Choroid plexus epithelial cell (primary cell): ENCODE measurements around the gene FNIP2.
A peak's percentile ranks its signal among the peaks of the same experiment; 100 is the strongest.
"Not testable (repeated sequence)": the region's sequence is repeated elsewhere in the genome, so short reads cannot be mapped to it uniquely, and the experiment has no call there.

Experiments
- DNase-seq: peaks from one replicate; pipeline ENCODE4 v3.0.0-alpha.2; 2010; ENCODE audit warnings: low read depth
- H3K4me3 ChIP-seq: 2 replicates; pipeline ENCODE4 v1.5.1; 2011; ENCODE audit warnings: low read depth, mild to moderate bottlenecking, control low read depth, low read length, moderate library complexity
- CTCF ChIP-seq: conservative IDR thresholded peaks from 2 replicates; pipeline ENCODE4 v1.5.1; 2011; ENCODE audit warnings: low read depth, mild to moderate bottlenecking, control low read depth, inconsistent platforms, low read length, moderate library complexity

Gene FNIP2

GRCh38 chr4:158826882-158827281 is 58.1 kb downstream of the FNIP2 start:
- no peak for DNase-seq
- no peak for TF ChIP-seq CTCF
- H3K4me3 ChIP-seq: no peak overlapping the region

DNA sequence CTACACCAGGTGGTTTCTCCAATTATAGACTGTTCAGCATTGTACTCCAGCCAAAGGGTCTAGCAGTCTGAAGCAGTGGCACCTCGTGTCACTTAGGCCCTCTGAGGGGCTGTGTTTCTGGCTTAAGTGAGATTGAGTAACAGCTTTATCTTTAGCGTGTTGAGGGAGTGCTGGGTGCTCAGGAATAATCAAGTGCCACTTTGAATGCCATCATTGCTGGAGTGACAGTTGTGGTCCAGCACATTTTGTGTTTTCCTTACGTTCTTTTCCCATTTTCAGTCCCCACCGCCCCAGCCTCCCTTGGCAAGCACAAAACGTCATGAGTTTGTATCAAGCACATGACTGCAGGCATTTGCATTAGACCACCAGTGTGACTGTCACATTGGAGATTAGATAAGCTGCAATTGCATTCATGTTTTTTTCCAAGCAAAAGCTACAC is 58.7 kb downstream of the FNIP2 start:
- no peak for TF ChIP-seq CTCF
- H3K4me3 ChIP-seq: no peak overlapping the region
- DNase-seq: no peak

- H3K4me3 ChIP-seq: not testable (repeated sequence)
These were observed 59.3 kb downstream of the FNIP2 start for GRCh38 chr4:158828151-158828550.

GRCh38 chr4:158829254-158829653 is 60.4 kb downstream of the FNIP2 start:
- H3K4me3 ChIP-seq: no peak overlapping the region
- no peak for DNase-seq
- TF ChIP-seq CTCF: no peak

More at GRCh38 chr4:158828151-158828550, 59.3 kb downstream of the FNIP2 start:
- not testable (repeated sequence) for DNase-seq

DNA sequence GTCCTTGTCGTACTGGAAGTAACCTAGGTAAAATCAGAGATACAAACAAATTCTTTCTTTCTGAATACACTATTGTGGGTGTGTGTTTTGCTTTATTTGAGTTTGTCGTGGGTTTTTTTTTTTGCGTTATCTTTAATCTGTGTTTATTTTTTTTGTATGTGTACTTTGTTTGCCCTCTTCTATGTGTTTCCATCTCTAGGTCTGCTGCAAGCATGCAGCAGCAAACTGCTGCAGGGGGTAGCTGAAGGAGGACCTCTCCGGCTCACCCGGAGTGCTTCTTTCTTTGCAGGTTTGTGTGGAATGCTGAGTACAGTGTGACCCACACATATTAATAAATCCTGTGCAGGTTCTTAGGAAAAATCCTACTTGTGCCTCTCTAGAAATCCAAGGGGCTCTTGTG is 64.8 kb downstream of the FNIP2 start:
- H3K4me3 ChIP-seq: no peak overlapping the region
- peak; percentile 47 for DNase-seq
- TF ChIP-seq CTCF: no peak

DNA sequence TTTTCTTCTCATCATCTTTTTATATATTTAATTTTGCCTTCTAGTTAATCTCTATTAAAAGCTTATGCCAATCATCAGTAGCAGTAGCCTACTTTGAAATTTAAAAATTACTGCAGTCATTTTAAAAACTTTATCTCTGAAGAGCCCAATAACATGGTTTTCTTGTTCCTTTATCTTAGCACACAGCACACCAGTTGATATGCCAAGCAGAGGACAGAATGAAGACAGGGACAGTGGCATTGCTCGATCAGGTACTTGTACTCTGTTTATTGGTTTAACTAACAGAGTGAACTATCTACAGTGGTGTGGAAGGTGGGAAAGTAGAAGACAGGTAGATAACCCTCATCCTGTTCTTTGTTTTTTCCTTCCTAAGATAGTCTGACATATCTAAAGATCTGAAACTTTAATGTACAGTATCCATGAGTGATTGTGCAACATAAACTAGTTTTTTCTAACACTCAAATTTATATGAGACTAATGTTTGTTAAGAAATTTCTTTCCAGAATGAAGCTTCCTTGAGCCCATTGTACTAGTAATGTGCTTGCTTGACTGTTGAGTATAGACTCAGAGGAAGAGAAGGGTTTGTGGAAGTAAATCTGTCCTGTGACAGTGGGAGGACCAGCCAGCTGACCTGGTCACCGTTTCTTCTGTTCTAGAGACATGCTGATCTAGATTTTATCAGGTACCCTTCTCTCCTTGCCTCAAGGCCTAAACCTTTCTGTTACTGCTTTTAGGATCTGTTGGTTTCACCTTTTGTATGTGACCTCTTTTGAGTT is 66.6 kb downstream of the FNIP2 start:
- no peak for TF ChIP-seq CTCF
- DNase-seq: no peak
- H3K4me3 ChIP-seq: no peak overlapping the region

- no peak overlapping the region for H3K4me3 ChIP-seq
- peak; percentile 59 for DNase-seq
- no peak for TF ChIP-seq CTCF
These were observed 67.2 kb downstream of the FNIP2 start for GRCh38 chr4:158836002-158836369.
